Measurements from ENCODE around the gene MUC6. TPM values are rescaled to one million over a fixed set of nuclear protein-coding genes. Genes with fewer than 3 reads are reported as not detected.

The MUC6 gene, protein sequence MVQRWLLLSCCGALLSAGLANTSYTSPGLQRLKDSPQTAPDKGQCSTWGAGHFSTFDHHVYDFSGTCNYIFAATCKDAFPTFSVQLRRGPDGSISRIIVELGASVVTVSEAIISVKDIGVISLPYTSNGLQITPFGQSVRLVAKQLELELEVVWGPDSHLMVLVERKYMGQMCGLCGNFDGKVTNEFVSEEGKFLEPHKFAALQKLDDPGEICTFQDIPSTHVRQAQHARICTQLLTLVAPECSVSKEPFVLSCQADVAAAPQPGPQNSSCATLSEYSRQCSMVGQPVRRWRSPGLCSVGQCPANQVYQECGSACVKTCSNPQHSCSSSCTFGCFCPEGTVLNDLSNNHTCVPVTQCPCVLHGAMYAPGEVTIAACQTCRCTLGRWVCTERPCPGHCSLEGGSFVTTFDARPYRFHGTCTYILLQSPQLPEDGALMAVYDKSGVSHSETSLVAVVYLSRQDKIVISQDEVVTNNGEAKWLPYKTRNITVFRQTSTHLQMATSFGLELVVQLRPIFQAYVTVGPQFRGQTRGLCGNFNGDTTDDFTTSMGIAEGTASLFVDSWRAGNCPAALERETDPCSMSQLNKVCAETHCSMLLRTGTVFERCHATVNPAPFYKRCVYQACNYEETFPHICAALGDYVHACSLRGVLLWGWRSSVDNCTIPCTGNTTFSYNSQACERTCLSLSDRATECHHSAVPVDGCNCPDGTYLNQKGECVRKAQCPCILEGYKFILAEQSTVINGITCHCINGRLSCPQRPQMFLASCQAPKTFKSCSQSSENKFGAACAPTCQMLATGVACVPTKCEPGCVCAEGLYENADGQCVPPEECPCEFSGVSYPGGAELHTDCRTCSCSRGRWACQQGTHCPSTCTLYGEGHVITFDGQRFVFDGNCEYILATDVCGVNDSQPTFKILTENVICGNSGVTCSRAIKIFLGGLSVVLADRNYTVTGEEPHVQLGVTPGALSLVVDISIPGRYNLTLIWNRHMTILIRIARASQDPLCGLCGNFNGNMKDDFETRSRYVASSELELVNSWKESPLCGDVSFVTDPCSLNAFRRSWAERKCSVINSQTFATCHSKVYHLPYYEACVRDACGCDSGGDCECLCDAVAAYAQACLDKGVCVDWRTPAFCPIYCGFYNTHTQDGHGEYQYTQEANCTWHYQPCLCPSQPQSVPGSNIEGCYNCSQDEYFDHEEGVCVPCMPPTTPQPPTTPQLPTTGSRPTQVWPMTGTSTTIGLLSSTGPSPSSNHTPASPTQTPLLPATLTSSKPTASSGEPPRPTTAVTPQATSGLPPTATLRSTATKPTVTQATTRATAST (N-terminal part only)
- total RNA-seq (2022; extraction: Qiagen RNA extraction) = 0.01 to 0.02 TPM in 2 of 5 replicates, not detected in the others

GRCh38 chr11:1036303-1036923, at the start of gene MUC6:
Gene MUC6 (minus strand): TSS chr11:1036718. CDS start chr11:1036655, 63 bp downstream.

DNA sequence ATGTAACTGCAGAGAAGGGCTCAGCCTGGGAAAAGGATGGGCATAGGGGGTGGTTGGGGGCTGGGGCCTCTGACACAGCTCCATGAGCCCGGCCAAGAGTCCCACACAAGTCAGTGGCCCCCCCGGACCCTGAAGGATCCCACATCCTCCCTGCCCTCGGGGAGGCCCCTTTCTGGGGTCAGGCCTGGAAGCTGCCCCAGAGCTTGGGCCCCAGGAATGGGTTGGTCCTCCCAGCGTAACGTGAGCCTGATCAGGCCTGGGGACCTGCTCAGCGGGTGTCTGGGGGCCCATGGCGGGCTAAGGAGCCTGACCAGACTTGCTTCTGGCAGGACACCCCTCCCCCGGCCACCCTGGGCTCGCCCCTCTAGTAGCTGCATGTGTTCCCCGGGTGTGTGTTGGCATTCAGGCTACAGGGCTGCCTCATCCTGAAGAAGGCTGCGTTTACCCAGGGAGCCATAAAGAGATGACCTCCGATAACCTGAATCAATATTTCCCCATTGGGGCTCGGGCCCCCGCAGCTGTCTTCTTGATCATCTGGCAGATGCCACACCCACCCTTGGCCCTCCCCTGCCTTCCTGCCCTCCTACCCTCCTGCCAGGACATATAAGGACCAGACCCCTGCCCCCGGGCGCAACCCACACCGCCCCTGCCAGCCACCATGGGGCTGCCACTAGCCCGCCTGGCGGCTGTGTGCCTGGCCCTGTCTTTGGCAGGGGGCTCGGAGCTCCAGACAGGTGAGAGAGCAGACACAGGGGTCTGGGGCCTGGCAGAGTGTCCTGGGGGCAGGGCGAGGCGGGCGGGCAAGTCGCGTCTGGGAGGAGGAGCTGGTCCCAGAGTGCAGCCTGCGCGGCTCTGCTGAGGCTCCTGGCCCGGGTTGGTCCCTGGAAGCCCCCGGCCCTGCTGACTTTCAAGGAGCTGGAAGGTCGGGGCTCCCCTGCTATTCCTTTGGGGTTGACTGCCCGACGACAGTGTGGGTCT, 38.0 kb upstream of the MUC6 start, which contains the start of gene MUC2:
MUC2 (plus strand) TSS at position 631 of the 978 bp plus-strand sequence.

Other genes with a start within 250 kb of the MUC6 start
- gene CEND1, start 246.6 kb downstream of the MUC6 start, total RNA-seq (2022; extraction: Qiagen RNA extraction) = 1.9 to 2.7 TPM (median 2.2 TPM) in 5 replicates
- 21.8 to 38.2 TPM (median 32.3 TPM) in 5 replicates for gene SLC25A22, start 238.4 kb downstream of the MUC6 start, total RNA-seq (2022; extraction: Qiagen RNA extraction)
- gene PIDD1, start 231.5 kb downstream of the MUC6 start, total RNA-seq (2022; extraction: Qiagen RNA extraction) = 9.5 to 16.4 TPM (median 14.6 TPM) in 5 replicates
- 1,691 to 2,493 TPM (median 2,369 TPM) in 5 replicates for gene RPLP2, start 226.8 kb downstream of the MUC6 start, total RNA-seq (2022; extraction: Qiagen RNA extraction)
- gene PNPLA2, start 217.8 kb downstream of the MUC6 start, total RNA-seq (2022; extraction: Qiagen RNA extraction) = 41.0 to 62.3 TPM (median 56.7 TPM) in 5 replicates
- gene CRACR2B, start 208.8 kb downstream of the MUC6 start, total RNA-seq (2022; extraction: Qiagen RNA extraction) = 4.0 to 6.3 TPM (median 5.2 TPM) in 5 replicates
- 806 to 852 TPM (median 825 TPM) in 5 replicates for gene CD151, start 203.8 kb downstream of the MUC6 start, total RNA-seq (2022; extraction: Qiagen RNA extraction)
- gene POLR2L, start 194.2 kb downstream of the MUC6 start, total RNA-seq (2022; extraction: Qiagen RNA extraction) = 607 to 738 TPM (median 630 TPM) in 5 replicates
- 128 to 207 TPM (median 190 TPM) in 5 replicates for gene TSPAN4, start 193.9 kb downstream of the MUC6 start, total RNA-seq (2022; extraction: Qiagen RNA extraction)
- 71.0 to 76.7 TPM (median 73.6 TPM) in 5 replicates for gene CHID1, start 125.9 kb downstream of the MUC6 start, total RNA-seq (2022; extraction: Qiagen RNA extraction)
- 32.5 to 39.1 TPM (median 37.7 TPM) in 5 replicates for gene AP2A2, start 110.8 kb downstream of the MUC6 start, total RNA-seq (2022; extraction: Qiagen RNA extraction)
- 0.06 to 0.23 TPM (median 0.11 TPM) in 5 replicates for gene MUC2, start 38.2 kb upstream of the MUC6 start, total RNA-seq (2022; extraction: Qiagen RNA extraction)
- 1.1 to 2.7 TPM (median 1.8 TPM) in 5 replicates for gene MUC5AC, start 121.2 kb upstream of the MUC6 start, total RNA-seq (2022; extraction: Qiagen RNA extraction)
- gene MUC5B, start 186.3 kb upstream of the MUC6 start, total RNA-seq (2022; extraction: Qiagen RNA extraction) = 1.5 to 4.9 TPM (median 2.8 TPM) in 5 replicates

Measured in A549 treated with Mapracorat at 1 μM for 4 hours (cell line).